Spleen (tissue), 11 donors: ENCODE data around the gene NPHP4. TPM values are rescaled to one million over a fixed set of nuclear protein-coding genes. Genes with fewer than 3 reads are reported as not detected.

Experiments
- DNase-seq: peaks from one replicate; pipeline ENCODE4 v3.0.0-alpha.2; 2020
- H3K27ac ChIP-seq, 8 donors: fragments of 200-600 bp; sonication (generic) in 7 of 8; 1 replicate in 4 of 8; 2 replicates in 4 of 8; pipeline versions ENCODE4 v1.5.0 to v1.8.0; 2016 to 2021; ENCODE audit warnings: inconsistent platforms in 4 of 8, mild to moderate bottlenecking in 4 of 8, moderate library complexity in 1 of 8
- H3K27me3 ChIP-seq, 7 donors: fragments of 200-600 bp; sonication (generic) in 6 of 7; replicated peaks in 1 of 7; 1 replicate in 4 of 7; 2 replicates in 3 of 7; pipeline versions ENCODE4 v1.5.0 to v1.8.0; 2016 to 2021; ENCODE audit warnings: inconsistent platforms in 3 of 7, mild to moderate bottlenecking in 1 of 7
- H3K36me3 ChIP-seq, 6 donors: fragments of 200-600 bp; sonication (generic) in 5 of 6; 1 replicate in 4 of 6; 2 replicates in 2 of 6; pipeline versions ENCODE4 v1.5.0 to v1.8.0; 2016 to 2021; ENCODE audit warnings: inconsistent platforms in 2 of 6
- H3K4me1 ChIP-seq, 6 donors: fragments of 200-600 bp; sonication (generic) in 5 of 6; 1 replicate in 3 of 6; 2 replicates in 3 of 6; pipeline versions ENCODE4 v1.5.0 to v1.8.0; 2016 to 2021; ENCODE audit warnings: inconsistent platforms in 3 of 6
- H3K4me3 ChIP-seq, 8 donors: fragments of 200-600 bp; sonication (generic) in 7 of 8; 1 replicate in 4 of 8; 2 replicates in 4 of 8; pipeline versions ENCODE4 v1.5.0 to v1.8.0; 2016 to 2021; ENCODE audit warnings: inconsistent platforms in 4 of 8, mild to moderate bottlenecking in 4 of 8, moderate library complexity in 2 of 8
- H3K9me3 ChIP-seq, 8 donors: fragments of 200-600 bp; sonication (generic) in 7 of 8; 1 replicate in 4 of 8; 2 replicates in 4 of 8; pipeline versions ENCODE4 v1.5.0 to v1.8.0; 2016 to 2021; ENCODE audit warnings: inconsistent platforms in 4 of 8
- POLR2A ChIP-seq, 3 donors: fragments of 450-650 bp; IDR thresholded peaks; one replicate each; pipeline ENCODE4 v1.5.1; 2017; ENCODE audit warnings: antibody characterized with exemption in 3 of 3, mild to moderate bottlenecking in 1 of 3
- POLR2AphosphoS5 ChIP-seq, 3 donors: sonication (generic); formaldehyde crosslinking; IDR thresholded peaks; one replicate each; pipeline ENCODE4 v1.5.1; 2017; ENCODE audit warnings: antibody characterized with exemption in 3 of 3
- WGBS, 5 donors: extraction: QIAGEN DNeasy Blood & Tissue Kit in 3 of 5; methylation state at CpG; one replicate each; pipeline versions ENCODE4 v1.1.5 to v1.1.7; 2013 to 2018; 5-methylcytosine and 5-hydroxymethylcytosine counted together
- intact Hi-C: fragments of 100-400 bp; cut with DNase I; formaldehyde crosslinking; loops from one replicate; pipeline ENCODE4 v1.15.0; 2023; ENCODE audit warnings: low total_unique reads
- polyA plus RNA-seq, 3 donors: library from polyadenylated mRNA; stranded (reverse); fragments of 200-250 nt; gene quantifications; one replicate each; pipeline ENCODE4 v1.2.1, GENCODE V29; 2013
- total RNA-seq, 7 donors: library from RNA; depleted of rRNA in 3 of 7; stranded (reverse); fragments of >200 nt in 3 of 7; fragmentation: NEBNext Ultra II Directional in 4 of 7; extraction: Animal tissue kit (Norgen Biotek cat#: 25700) in 4 of 7; gene quantifications; one replicate each; pipeline versions ENCODE4 v1.1.0 to v1.2.1, GENCODE V29; 2016 to 2021
- TF ChIP-seq, protein P1 (sequence below), 11 experiments: fragments of 200-600 bp in 7 of 11; fragments of 450-650 bp in 4 of 11; sonication (generic) in 4 of 11; IDR thresholded peaks in 8 of 11; conservative IDR thresholded peaks in 3 of 11; 1 replicate in 7 of 11; 2 replicates in 4 of 11; pipeline versions ENCODE4 v1.4.0 to v1.8.0; 2016 to 2021; ENCODE audit warnings: antibody characterized with exemption in 11 of 11, inconsistent platforms in 4 of 11, mild to moderate bottlenecking in 1 of 11
- donor health status: healthy with polysubstance abuse.
- donor health status: DM: no; HTN: no; CAD: no; lungs with moderate emphysema.
- donor health status: DM: no; HTN: no; CAD: no.
- donor health status: Bipolar disorder and iron deficiency.
- donor health status: healthy.
- donor health status: DM: no; HTN: no; CAD: no.
- donor health status: DM: yes; HTN: yes; CAD: no.

The NPHP4 gene
- total and polyA plus RNA-seq, 10 donors: 1.2 to 17.5 (median 9.4) TPM

DNA sequence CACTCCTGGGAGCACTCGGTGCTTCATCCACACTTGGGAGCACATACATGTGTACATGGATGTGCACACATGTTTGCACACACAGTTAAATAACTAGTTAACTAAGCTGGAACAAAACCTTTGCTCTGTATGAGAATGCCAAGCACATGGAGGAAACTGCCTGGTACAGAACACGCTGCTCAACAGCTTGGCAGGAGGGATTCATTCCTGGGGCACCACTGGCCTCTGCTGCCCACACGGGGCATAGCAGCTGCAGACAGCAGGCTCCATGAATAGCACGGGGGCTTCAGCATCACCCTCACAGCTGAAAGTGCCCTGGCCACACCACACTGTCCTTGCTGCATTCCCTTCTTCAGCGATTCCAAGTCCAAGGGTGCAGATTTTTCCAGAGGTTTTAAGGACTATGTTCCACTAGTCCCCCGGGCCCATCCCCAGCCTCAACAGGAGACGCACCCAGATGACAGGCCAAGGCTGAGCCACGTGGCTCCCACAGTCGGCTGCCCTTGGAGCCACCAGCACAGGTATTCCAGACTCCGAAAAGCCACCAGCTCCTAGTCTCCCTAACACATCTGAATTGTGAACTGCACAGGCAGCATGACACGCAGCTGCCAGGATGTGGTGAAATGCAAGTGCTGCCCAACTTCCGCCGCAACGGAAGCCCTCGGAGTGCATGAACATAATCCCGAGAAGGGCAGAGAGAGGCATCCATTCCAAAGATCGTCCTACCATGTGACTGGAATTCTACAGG lies 16.9 kb downstream of the NPHP4 start:
- peak; percentile 88 for DNase-seq
- WGBS, 5 donors: 56 to 72% (median 63%) methylated on average over 17 of the region's 17 CpGs
- peak overlapping the region in 4 of 8 donors; percentile 23 to 52 (median 38) for H3K27ac ChIP-seq

DNA sequence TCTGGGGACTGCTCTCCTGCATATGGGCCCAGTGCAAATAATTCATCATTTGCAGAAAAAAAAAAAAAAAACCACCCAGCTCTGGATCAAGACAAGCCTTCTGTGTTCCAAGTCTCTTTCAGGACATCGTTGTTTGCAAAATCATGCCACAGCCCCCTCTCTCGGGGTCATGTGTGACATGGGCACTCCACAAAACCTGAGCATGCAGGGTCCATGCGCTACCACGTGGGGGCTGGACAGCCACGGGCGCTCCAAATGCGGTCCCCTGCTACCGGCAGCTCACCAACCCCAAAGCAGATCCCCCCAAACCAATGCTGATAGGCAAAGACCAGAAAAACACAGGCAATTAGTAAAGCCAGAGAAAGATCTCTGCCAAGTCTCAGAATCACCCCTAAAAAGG lies 17.6 kb downstream of the NPHP4 start:
- H3K36me3 ChIP-seq: peaks cover 0 to 33% (median 0%) of the 10 kb centered on the region in 6 donors
- H3K4me3 ChIP-seq: no peak overlapping the region
- TF ChIP-seq POLR2AphosphoS5 (IDR thresholded peaks at IDR 0.05) (no peak), POLR2A (IDR thresholded peaks at IDR 0.05) (no peak)
- TF ChIP-seq, protein P1, sequence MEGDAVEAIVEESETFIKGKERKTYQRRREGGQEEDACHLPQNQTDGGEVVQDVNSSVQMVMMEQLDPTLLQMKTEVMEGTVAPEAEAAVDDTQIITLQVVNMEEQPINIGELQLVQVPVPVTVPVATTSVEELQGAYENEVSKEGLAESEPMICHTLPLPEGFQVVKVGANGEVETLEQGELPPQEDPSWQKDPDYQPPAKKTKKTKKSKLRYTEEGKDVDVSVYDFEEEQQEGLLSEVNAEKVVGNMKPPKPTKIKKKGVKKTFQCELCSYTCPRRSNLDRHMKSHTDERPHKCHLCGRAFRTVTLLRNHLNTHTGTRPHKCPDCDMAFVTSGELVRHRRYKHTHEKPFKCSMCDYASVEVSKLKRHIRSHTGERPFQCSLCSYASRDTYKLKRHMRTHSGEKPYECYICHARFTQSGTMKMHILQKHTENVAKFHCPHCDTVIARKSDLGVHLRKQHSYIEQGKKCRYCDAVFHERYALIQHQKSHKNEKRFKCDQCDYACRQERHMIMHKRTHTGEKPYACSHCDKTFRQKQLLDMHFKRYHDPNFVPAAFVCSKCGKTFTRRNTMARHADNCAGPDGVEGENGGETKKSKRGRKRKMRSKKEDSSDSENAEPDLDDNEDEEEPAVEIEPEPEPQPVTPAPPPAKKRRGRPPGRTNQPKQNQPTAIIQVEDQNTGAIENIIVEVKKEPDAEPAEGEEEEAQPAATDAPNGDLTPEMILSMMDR (IDR thresholded peaks at IDR 0.05 in 8 of 11, conservative IDR thresholded peaks at IDR 0.05 in 3 of 11): no peak
- no peaks in the 10 kb centered on the region for H3K9me3 ChIP-seq
- WGBS, 5 donors: 84 to 93% (median 87%) methylated on average over 8 of the region's 8 CpGs
- H3K27ac ChIP-seq: no peak overlapping the region
- peak; percentile 47 for DNase-seq
- H3K4me1 ChIP-seq: peaks cover 0 to 28% (median 0%) of the 10 kb centered on the region in 6 donors
- intact Hi-C loops: no loop called here
- no peaks in the 10 kb centered on the region for H3K27me3 ChIP-seq

More for the DNA sequence above, 16.9 kb downstream of the NPHP4 start:
- H3K27me3 ChIP-seq: no peaks in the 10 kb centered on the region
- intact Hi-C loops: no loop called here
- TF ChIP-seq POLR2A (IDR thresholded peaks at IDR 0.05) (no peak), POLR2AphosphoS5 (IDR thresholded peaks at IDR 0.05) (peak in 1 of 3 donors; percentile 18)
- TF ChIP-seq, protein P1 (IDR thresholded peaks at IDR 0.05 in 8 of 11, conservative IDR thresholded peaks at IDR 0.05 in 3 of 11): peak; percentile 50 to 82 (median 66)
- H3K9me3 ChIP-seq: no peaks in the 10 kb centered on the region
- peaks cover 0 to 29% (median 0%) of the 10 kb centered on the region in 6 donors for H3K36me3 ChIP-seq
- H3K4me3 ChIP-seq: peak overlapping the region in 1 of 8 donors; percentile 11
- peaks cover 0 to 34% (median under 1%) of the 10 kb centered on the region in 6 donors for H3K4me1 ChIP-seq

DNA sequence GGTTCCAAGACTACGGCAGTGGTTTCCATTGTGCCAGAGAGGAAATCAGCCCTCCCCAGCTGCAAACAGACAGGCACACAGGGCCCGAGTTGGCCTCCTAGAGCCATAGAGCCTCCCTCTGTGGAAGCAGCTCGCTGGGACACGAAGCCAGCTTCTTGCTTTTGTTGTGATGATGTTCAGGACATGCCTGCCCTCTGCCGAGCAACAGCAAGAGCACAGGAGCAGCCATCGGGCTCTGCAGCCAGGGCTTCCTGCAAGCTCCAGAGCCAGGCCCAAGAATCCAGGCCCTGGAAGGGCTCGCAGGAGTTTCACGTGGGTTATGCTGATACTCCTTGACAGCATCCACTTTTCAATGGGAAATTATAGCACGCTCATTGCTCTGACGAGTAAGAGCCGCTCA lies 18.5 kb downstream of the NPHP4 start:
- intact Hi-C loops: no loop called here
- 79 to 84% (median 83%) methylated on average over 9 to 11 of the region's 11 CpGs for WGBS, 5 donors

DNA sequence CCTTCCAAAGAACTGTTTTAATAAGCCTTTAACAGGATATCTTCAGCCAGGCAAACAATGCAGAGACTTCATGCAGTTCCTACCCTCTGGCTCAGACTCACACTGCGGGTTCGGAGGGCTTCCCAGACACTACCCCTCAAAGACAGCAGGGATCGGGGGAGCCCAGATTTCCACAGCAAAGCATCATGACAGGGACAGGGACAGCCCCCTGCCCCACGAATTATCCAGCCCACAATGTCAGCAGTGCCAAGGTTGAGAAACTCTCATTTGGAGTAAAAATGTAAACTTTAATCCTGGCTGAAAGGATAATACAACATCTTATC lies 20.1 kb downstream of the NPHP4 start:
- WGBS, 5 donors: 87 to 92% (median 90%) methylated on average over 4 of the region's 4 CpGs
- Histone ChIP-seq H3K36me3 (peaks cover 0 to 50% (median 0%) of the 10 kb centered on the region in 6 donors), H3K4me3 (no peak overlapping the region), H3K4me1 (peaks cover 0 to 16% (median 0%) of the 10 kb centered on the region in 6 donors), H3K27me3 (no peaks in the 10 kb centered on the region), H3K9me3 (no peaks in the 10 kb centered on the region), H3K27ac (no peak overlapping the region)
- intact Hi-C loops: no loop called here
- no peak for TF ChIP-seq POLR2AphosphoS5 (IDR thresholded peaks at IDR 0.05)
- TF ChIP-seq POLR2A (IDR thresholded peaks at IDR 0.05): no peak
- TF ChIP-seq, protein P1 (IDR thresholded peaks at IDR 0.05 in 8 of 11, conservative IDR thresholded peaks at IDR 0.05 in 3 of 11): no peak
- no peak for DNase-seq

More for the DNA sequence above, 18.5 kb downstream of the NPHP4 start:
- Histone ChIP-seq H3K4me1 (peaks cover 0 to 20% (median 0%) of the 10 kb centered on the region in 6 donors), H3K27ac (no peak overlapping the region), H3K4me3 (no peak overlapping the region), H3K36me3 (peaks cover 0 to 37% (median 0%) of the 10 kb centered on the region in 6 donors), H3K27me3 (no peaks in the 10 kb centered on the region), H3K9me3 (no peaks in the 10 kb centered on the region)
- DNase-seq: peak; percentile 45
- TF ChIP-seq, protein P1 (IDR thresholded peaks at IDR 0.05 in 8 of 11, conservative IDR thresholded peaks at IDR 0.05 in 3 of 11): no peak
- no peak for TF ChIP-seq POLR2AphosphoS5 (IDR thresholded peaks at IDR 0.05)
- no peak for TF ChIP-seq POLR2A (IDR thresholded peaks at IDR 0.05)
